Neural cell (in vitro differentiated cells): ENCODE results near the gene CREBBP.

Experiments
- EP300 ChIP-seq: fragments of 450-650 bp; conservative IDR thresholded peaks from 2 replicates; pipeline ENCODE4 v1.6.1; 2014; ENCODE audit warnings: antibody characterized with exemption, mild to moderate bottlenecking, moderate library complexity; ENCODE audit not compliant: poor library complexity, severe bottlenecking
- EZH2 ChIP-seq: fragments of 200-600, 300-800 bp; shearing (Covaris generic), sonication (generic); IDR thresholded peaks from 2 replicates; pipeline ENCODE4 v1.6.1; 2014; ENCODE audit warnings: antibody characterized with exemption, low read length, borderline replicate concordance, mild to moderate bottlenecking; ENCODE audit not compliant: insufficient read depth, poor library complexity, severe bottlenecking
- MXI1 ChIP-seq: fragments of 450-650 bp; conservative IDR thresholded peaks from 2 replicates; pipeline ENCODE4 v1.6.1; 2014; ENCODE audit warnings: antibody characterized with exemption, mild to moderate bottlenecking; ENCODE audit not compliant: poor library complexity, severe bottlenecking
- POLR2AphosphoS5 ChIP-seq: IDR thresholded peaks from 2 replicates; pipeline ENCODE4 v1.6.1; 2012
- RAD21 ChIP-seq: fragments of 450-650 bp; conservative IDR thresholded peaks from 2 replicates; pipeline ENCODE4 v1.6.1; 2014; ENCODE audit warnings: antibody characterized with exemption, mild to moderate bottlenecking, moderate library complexity
- REST ChIP-seq: IDR thresholded peaks from 2 replicates; pipeline ENCODE4 v1.6.1; 2012; ENCODE audit warnings: borderline replicate concordance
- SMC3 ChIP-seq: fragments of 450-650 bp; conservative IDR thresholded peaks from 2 replicates; pipeline ENCODE4 v1.6.1; 2014; ENCODE audit warnings: antibody characterized with exemption, mild to moderate bottlenecking, moderate library complexity; ENCODE audit not compliant: poor library complexity
- TAF1 ChIP-seq: IDR thresholded peaks from 2 replicates; pipeline ENCODE4 v1.6.1; 2012; ENCODE audit warnings: low read depth
- TF ChIP-seq, protein P1 (sequence below): fragments of 450-650 bp; IDR thresholded peaks from 2 replicates; pipeline ENCODE4 v1.5.1; 2014; ENCODE audit warnings: antibody characterized with exemption, mild to moderate bottlenecking, moderate library complexity; ENCODE audit not compliant: poor library complexity, severe bottlenecking

- TF ChIP-seq, protein P1, sequence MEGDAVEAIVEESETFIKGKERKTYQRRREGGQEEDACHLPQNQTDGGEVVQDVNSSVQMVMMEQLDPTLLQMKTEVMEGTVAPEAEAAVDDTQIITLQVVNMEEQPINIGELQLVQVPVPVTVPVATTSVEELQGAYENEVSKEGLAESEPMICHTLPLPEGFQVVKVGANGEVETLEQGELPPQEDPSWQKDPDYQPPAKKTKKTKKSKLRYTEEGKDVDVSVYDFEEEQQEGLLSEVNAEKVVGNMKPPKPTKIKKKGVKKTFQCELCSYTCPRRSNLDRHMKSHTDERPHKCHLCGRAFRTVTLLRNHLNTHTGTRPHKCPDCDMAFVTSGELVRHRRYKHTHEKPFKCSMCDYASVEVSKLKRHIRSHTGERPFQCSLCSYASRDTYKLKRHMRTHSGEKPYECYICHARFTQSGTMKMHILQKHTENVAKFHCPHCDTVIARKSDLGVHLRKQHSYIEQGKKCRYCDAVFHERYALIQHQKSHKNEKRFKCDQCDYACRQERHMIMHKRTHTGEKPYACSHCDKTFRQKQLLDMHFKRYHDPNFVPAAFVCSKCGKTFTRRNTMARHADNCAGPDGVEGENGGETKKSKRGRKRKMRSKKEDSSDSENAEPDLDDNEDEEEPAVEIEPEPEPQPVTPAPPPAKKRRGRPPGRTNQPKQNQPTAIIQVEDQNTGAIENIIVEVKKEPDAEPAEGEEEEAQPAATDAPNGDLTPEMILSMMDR: no peak
- TF ChIP-seq REST (no peak), EP300 (no peak), MXI1 (no peak), RAD21 (no peak), POLR2AphosphoS5 (no peak), EZH2 (no peak), TAF1 (no peak), SMC3 (no peak)
Observed at GRCh38 chr16:3792472-3793012, 88.0 kb downstream of the CREBBP start.
